CD4-positive, alpha-beta T cell treated with Interleukin-17A for 4 hours (primary cell): ENCODE measurements around the gene CTBS.

Experiments
- DNase-seq: peaks from one replicate; pipeline ENCODE4 v3.0.0-alpha.2; 2020; ENCODE audit warnings: mixed read lengths

The CTBS gene

DNA sequence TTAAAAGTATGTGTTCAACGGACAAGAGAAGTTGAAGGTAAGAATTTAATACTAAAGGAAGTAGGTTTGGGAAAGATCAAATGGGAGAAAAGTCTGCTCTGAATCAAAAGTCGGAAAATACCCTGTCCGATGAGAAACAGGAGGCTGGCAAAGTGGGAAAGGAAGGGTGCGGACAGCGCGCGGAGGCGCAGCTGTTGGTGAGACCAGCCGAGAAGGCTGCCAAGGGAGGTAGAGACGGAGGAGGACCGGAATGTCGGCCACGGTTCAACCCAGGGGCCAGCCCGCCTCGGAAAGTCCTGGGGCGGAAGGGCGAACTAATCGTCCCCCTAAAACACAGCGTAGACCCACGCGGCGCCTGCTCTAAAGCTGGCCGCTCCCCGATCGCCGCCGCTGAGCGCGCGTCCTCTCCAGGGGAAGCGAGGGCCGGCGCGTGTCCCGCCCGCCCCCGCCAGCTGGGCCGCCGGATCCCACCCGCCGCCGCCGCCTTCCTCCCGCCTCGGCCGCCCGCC lies 68.7 kb downstream of the CTBS start:
- DNase-seq: no peak

DNA sequence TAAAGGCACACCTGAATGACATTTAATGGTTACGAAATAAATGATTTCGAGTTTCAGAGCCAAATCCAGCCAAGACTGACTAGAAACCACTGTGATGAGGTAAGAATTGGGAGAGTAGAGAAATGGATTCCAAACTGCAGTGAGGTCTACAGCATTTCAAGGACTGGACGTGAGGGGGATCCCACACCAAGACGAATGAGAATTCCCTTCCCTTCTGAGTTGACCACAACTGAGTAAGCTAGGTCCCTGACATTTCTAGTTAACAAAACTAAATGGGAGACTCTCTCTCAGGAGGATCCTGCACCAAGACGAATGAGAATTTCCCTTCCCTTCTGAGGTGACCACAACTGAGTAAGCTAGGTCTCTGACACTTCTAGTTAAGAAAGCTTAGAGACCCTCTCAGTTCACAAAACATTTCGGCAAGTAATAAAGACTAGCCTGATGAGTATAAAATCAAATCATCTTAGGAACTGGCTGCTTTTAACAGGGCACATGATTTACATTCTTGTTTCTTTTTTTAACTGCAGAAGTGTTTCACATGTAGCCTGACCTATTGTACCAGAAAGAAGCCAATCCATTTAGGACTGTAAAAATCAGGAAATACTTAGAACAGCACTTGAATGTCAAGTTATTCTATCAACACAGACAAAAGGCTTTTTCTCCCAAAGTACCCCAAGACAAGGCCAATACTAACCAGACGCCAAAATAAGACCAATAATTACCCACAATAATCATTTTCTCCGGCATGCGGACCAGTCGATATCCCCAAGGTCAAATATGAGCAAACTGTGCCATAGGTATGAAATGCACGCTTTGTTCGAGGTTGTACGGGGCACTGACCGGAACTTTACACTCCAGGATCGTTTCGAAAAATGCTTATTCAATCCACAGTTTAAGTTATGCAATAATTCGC lies 69.4 kb downstream of the CTBS start:
- DNase-seq: no peak

DNA sequence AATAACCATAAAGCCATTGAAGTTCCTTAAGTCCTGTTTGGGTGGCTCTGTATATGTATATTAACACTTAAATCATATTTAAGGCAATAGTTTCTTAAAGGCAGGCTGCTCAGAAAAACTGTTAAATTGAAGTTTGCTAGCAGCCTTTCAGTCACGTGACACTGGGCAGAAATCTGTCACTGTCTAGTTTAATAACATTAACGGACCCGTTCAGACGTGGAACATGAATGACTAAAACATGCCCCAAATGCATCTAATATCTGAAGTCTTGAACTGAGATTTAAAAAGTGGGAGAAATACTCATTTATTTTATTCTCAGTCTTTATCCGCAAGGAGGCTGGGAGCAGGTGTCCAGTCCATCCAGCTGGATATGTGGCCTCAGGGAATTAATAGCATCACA lies 71.3 kb downstream of the CTBS start:
- no peak for DNase-seq
